ENCODE results near the gene TNNT2. TPM values are rescaled to one million over a fixed set of nuclear protein-coding genes. Genes with fewer than 3 reads are reported as not detected.

TNNT2 gene
- total RNA-seq, 1 donor from 2014 or later, result 3.9 TPM

- peak; percentile 60 for ATAC-seq
Measured at GRCh38 chr1:201311356-201312011, 66.0 kb downstream of the TNNT2 start.

GRCh38 chr1:201310986-201311355, 66.5 kb downstream of the TNNT2 start:
- peak; percentile 34 for ATAC-seq

DNA sequence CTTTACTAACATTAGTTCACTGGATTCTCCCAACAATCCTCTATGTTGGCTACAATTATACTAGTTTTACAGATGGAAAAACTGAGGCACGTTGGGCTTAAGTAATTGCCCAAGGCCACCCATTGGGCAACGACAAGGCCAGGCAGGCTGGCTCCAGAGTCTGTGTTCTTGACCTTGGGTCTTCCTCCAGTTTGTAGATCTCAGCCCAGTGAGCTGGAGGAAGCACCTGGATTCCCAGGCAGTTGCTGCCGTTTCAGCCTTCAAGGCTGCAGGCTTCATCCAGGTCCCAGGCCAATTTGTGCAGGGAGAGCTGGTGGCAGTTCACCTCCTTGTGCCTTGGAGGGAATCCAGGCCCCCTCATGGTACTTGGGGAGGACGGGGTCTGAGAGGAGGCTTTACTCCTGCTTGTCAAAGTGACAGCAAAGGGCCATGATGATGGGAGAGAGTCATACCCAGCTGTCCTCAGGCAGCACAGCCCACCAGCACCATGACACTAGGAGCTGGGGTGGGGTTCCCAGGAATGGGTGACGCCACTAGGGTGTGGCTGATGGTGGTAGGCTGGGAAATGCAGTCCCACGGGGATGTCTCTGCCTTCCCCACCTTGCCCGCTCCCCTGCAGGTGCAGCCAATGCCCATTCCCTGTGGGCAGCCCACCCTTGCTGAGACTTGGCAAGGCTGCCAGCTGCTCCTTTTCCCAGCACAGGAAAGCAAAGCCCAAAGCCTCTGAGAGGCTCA, 67.1 kb downstream of the TNNT2 start:
- ATAC-seq, result peak; percentile 48

DNA sequence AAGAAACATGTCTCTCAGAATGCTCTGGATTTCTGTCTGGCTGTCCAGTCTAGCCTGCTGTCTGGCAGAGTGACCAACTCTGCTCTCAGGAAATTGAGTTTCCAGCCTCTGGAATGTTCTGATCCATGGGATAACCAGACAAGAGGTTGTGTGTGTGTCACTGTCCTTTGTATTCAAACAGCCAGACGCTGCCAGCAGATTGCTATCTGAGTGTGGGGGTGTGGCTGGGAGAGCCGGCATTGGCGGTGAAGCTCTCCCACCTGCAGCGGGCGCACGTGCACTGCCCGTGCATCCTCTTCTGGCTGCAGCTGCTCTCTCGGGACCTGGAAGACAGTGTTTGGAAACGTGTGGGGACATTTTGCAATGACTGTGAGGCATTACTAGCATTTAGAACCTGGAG, 68.1 kb downstream of the TNNT2 start:
- peak; percentile 17 for ATAC-seq

Other genes starting within 250 kb of the TNNT2 start
- 28.2 TPM for gene TMEM9, start 223.2 kb downstream of the TNNT2 start, total RNA-seq
- gene IGFN1, start 186.9 kb downstream of the TNNT2 start, total RNA-seq, result 0.12 TPM
- 608 TPM for gene PKP1, start 94.2 kb downstream of the TNNT2 start, total RNA-seq
- 328 TPM for gene LAD1, start 21.6 kb upstream of the TNNT2 start, total RNA-seq
- gene TNNI1, start 44.0 kb upstream of the TNNT2 start, total RNA-seq, result not detected
- 78.6 TPM for gene PHLDA3, start 91.5 kb upstream of the TNNT2 start, total RNA-seq
- 115 TPM for gene CSRP1, start 129.4 kb upstream of the TNNT2 start, total RNA-seq
- gene NAV1, start 161.4 kb upstream of the TNNT2 start, total RNA-seq, result 26.4 TPM